ENCODE data around the gene PHF20.
"Not testable (repeated sequence)": the region's sequence is repeated elsewhere in the genome, so short reads cannot be mapped to it uniquely, and the experiment has no call there.

Gene PHF20

GRCh38 chr20:35854713-35855348 lies 83.0 kb downstream of the PHF20 start:
- in situ Hi-C loops (cut with MboI; ENCODE audit: low sequenced_read_pairs, unreplicated experiment) = no loop called here
- TF ChIP-seq CTCF (IDR thresholded peaks at IDR 0.05; ENCODE audit: borderline replicate concordance, control extremely low read depth, extremely low read depth, insufficient read depth, missing control alignments) = no peak
- no peak for DNase-seq (ENCODE audit: low spot score)

- in situ Hi-C loops (cut with MboI; ENCODE audit: low sequenced_read_pairs, unreplicated experiment); DNase-seq (ENCODE audit: low spot score): not testable (repeated sequence)
These were observed 83.8 kb downstream of the PHF20 start for GRCh38 chr20:35855641-35856040.

GRCh38 chr20:35856866-35857265 lies 85.1 kb downstream of the PHF20 start:
- no peak for DNase-seq (ENCODE audit: low spot score)
- in situ Hi-C loops (cut with MboI; ENCODE audit: low sequenced_read_pairs, unreplicated experiment) = no loop called here
- no peak for TF ChIP-seq CTCF (IDR thresholded peaks at IDR 0.05; ENCODE audit: borderline replicate concordance, control extremely low read depth, extremely low read depth, insufficient read depth, missing control alignments)

GRCh38 chr20:35866418-35867202 lies 94.8 kb downstream of the PHF20 start:
- in situ Hi-C loops (cut with MboI; ENCODE audit: low sequenced_read_pairs, unreplicated experiment) = no loop called here
- no peak for DNase-seq (ENCODE audit: low spot score)
- TF ChIP-seq CTCF (IDR thresholded peaks at IDR 0.05; ENCODE audit: borderline replicate concordance, control extremely low read depth, extremely low read depth, insufficient read depth, missing control alignments) = no peak

- in situ Hi-C loops (cut with MboI; ENCODE audit: low sequenced_read_pairs, unreplicated experiment) = no loop called here
- TF ChIP-seq CTCF (IDR thresholded peaks at IDR 0.05; ENCODE audit: borderline replicate concordance, control extremely low read depth, extremely low read depth, insufficient read depth, missing control alignments) = no peak
These were observed 98.9 kb downstream of the PHF20 start for GRCh38 chr20:35870541-35871258.

GRCh38 chr20:35871259-35871771 lies 99.5 kb downstream of the PHF20 start:
- no peak for TF ChIP-seq CTCF (IDR thresholded peaks at IDR 0.05; ENCODE audit: borderline replicate concordance, control extremely low read depth, extremely low read depth, insufficient read depth, missing control alignments)
- in situ Hi-C loops (cut with MboI; ENCODE audit: low sequenced_read_pairs, unreplicated experiment) = no loop called here
- DNase-seq (ENCODE audit: low spot score) = no peak

More at GRCh38 chr20:35870541-35871258, 98.9 kb downstream of the PHF20 start:
- DNase-seq (ENCODE audit: low spot score) = no peak

GRCh38 chr20:35876033-35876320 lies 104.2 kb downstream of the PHF20 start:
- no peak for DNase-seq (ENCODE audit: low spot score)
- in situ Hi-C loops (cut with MboI; ENCODE audit: low sequenced_read_pairs, unreplicated experiment) = no loop called here
- no peak for TF ChIP-seq CTCF (IDR thresholded peaks at IDR 0.05; ENCODE audit: borderline replicate concordance, control extremely low read depth, extremely low read depth, insufficient read depth, missing control alignments)

Data from GM13976 (cell line).